Muscle layer of duodenum (tissue), 2 donors: ENCODE results near the gene COX6A2.

Experiments used
- H3K27ac ChIP-seq: one replicate; pipeline ENCODE4 v1.7.0; 2013; ENCODE audit warnings: mild to moderate bottlenecking, low read length
- H3K27me3 ChIP-seq: one replicate; pipeline ENCODE4 v1.7.0; 2013; ENCODE audit warnings: low read depth, mild to moderate bottlenecking, control low read depth, low read length
- H3K36me3 ChIP-seq, 2 donors: one replicate each; pipeline ENCODE4 v1.7.0; 2013; ENCODE audit warnings: low read length in 2 of 2, control low read depth in 1 of 2, mild to moderate bottlenecking in 1 of 2; ENCODE audit not compliant: insufficient read depth in 2 of 2, control insufficient read depth in 1 of 2
- H3K4me1 ChIP-seq, 2 donors: one replicate each; pipeline ENCODE4 v1.7.0; 2013; ENCODE audit warnings: low read length in 2 of 2, mild to moderate bottlenecking in 2 of 2, control low read depth in 1 of 2, moderate library complexity in 1 of 2; ENCODE audit not compliant: insufficient read depth in 2 of 2, control insufficient read depth in 1 of 2
- H3K4me3 ChIP-seq, 2 donors: one replicate each; pipeline ENCODE4 v1.7.0; 2013; ENCODE audit warnings: low read length in 2 of 2, low read depth in 1 of 2, mild to moderate bottlenecking in 1 of 2
- H3K9me3 ChIP-seq, 2 donors: one replicate each; pipeline ENCODE4 v1.7.0; 2013; ENCODE audit warnings: low read length in 2 of 2, control low read depth in 1 of 2, mild to moderate bottlenecking in 1 of 2; ENCODE audit not compliant: control insufficient read depth in 1 of 2
- donor health status: healthy.

The COX6A2 gene

GRCh38 chr16:31460582-31461002, 32.4 kb upstream of the COX6A2 start:
- H3K9me3 ChIP-seq: no peaks in the 10 kb centered on the region
- peaks cover 7 to 42% of the 10 kb centered on the region in 2 donors for H3K36me3 ChIP-seq
- peak overlapping the region; percentile 76 to 86 for H3K4me3 ChIP-seq
- no peaks in the 10 kb centered on the region for H3K27me3 ChIP-seq
- H3K4me1 ChIP-seq: peaks cover 20 to 32% of the 10 kb centered on the region in 2 donors
- peak overlapping the region; percentile 96 for H3K27ac ChIP-seq

DNA sequence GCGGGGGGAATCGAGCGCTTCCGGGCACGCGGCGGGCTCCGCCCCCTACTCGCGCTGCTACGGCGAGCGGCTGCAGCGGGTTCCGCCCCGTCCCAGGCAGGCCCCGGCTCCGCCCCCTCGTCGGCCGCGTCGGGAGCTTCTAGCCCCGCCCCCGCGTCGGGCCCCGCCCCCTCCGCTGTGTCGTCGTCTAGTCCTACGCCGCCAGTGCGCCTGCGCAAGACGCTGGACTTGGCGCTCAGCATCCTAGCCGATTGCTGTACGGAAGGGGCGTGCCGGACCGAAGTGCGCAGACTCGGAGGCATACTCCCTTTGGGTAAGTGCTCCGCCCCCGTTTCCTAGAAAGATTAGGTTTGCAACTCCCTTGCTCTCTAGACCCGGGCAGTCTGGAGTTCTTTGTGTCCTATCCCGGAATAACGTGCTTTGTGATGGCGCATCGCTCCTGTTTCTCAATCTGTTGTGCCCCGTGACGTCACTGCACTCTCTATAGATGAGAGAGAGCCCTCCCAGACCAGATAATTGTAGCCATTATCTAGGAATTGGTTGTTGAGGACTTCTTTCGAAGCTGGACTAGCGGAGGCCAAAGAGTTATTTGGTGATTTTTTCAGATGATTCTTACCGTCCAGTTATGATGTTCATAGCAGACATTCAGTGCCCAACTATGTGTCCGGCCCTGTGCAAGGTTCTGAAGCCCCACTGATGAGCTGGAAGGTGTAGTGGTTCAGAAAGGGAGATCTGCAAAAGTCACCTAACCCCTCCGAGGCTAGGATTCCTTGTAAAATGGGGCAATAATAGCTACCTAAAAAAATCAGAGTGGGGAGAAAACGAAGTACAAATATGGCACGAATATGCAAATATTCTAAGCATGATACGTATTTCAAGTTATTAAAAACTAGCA, 31.8 kb upstream of the COX6A2 start:
- Histone ChIP-seq H3K9me3 (no peaks in the 10 kb centered on the region), H3K27ac (peak overlapping the region; percentile 96), H3K27me3 (no peaks in the 10 kb centered on the region), H3K36me3 (peaks cover 7 to 38% of the 10 kb centered on the region in 2 donors), H3K4me1 (peaks cover 26 to 39% of the 10 kb centered on the region in 2 donors), H3K4me3 (peak overlapping the region; percentile 76 to 90)

DNA sequence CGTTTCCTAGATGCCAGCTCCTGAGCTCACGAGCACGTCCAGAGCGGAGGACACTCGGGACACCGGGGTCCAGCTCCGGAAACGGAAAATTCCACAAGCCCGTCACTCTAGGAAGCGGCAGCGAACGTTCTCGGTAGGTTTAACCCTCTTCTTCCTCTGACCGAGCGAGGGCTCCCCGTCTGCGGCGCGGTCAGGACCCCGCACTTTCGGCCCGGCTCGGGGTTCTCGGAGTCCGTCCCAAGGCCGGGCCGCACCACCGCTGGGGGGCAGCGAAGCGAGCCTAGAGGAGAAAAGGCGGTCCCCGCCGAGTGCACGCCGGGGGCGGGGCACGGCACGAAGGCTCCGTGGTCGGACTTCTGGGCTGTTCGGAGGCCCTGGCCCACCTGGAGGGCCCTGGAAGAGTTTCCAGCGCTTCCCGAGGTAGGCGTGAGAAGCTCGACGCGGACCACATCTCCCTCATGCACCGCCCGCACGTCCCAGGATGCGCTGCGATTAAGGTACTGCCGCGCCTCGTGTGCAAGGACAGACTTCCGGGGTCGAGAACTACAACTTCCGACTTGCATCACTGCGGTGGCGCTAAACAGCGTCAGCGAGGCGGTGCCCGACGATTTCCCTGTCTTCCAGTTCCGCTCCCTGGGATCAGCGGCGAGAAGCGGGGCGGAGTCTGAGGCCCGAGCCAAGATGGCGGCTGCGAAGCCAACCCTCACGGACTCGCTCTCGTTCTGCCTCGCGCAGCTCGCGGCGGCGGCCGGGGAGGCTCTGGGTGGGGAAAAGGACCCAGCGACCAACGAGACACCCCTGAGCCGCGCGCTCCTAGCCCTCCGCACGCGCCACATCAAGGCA, 30.9 kb upstream of the COX6A2 start, which contains the start of gene ARMC5:
Gene ARMC5, plus strand, starts transcription at position 658 of the 843 bp plus-strand sequence. Its CDS starts 24 bp downstream, at position 682.
- H3K9me3 ChIP-seq: no peaks in the 10 kb centered on the region
- peak within 1 kb of the TSS; percentile 76 to 90 for H3K4me3 ChIP-seq
- peak within 1 kb of the TSS; percentile 96 for H3K27ac ChIP-seq
- H3K36me3 ChIP-seq: peaks cover 7 to 31% of the 10 kb centered on the region in 2 donors
- H3K27me3 ChIP-seq: no peaks in the 10 kb centered on the region
- H3K4me1 ChIP-seq: peaks cover 26 to 39% of the 10 kb centered on the region in 2 donors

DNA sequence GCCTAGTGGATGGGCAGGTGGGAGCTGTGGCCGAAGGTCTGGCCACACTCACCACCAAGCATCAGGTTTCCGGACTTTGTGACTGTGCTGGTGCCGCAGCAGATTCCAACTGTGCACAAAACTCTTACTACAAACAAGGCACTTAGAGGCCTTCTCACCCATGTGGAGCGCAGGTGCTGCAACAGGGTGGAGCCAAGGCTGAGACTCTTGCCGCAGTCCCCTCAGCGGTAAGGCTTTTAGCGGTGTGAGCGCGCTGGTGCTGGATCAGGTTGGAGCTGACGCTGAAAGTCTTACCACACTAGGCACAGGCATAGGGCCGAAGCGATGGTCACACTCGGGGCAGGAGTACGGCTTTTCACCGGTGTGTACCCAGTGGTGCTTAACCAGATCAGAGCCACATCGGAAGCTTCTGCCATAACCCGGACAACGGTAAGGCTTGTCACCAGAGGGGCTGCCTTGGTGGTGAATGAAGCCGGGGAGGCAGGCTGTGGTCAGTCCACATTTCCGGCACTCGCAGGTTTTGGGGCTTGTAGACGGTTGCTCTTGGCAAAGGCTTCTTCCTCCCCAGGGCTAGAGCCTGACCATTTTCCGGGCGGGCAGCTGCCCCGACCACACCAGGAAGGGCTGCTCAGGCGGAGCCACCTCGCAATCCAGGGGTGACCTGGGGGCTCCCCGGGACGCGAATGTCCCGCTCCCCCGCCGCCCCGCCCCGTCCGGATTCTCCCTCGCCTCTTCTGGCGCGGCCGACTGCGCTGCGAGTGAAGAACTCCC, 30.1 kb upstream of the COX6A2 start:
- peaks cover under 1 to 23% of the 10 kb centered on the region in 2 donors for H3K36me3 ChIP-seq
- no peaks in the 10 kb centered on the region for H3K27me3 ChIP-seq
- peak overlapping the region; percentile 76 to 90 for H3K4me3 ChIP-seq
- H3K4me1 ChIP-seq: peaks cover 31 to 45% of the 10 kb centered on the region in 2 donors
- peak overlapping the region; percentile 93 for H3K27ac ChIP-seq
- no peaks in the 10 kb centered on the region for H3K9me3 ChIP-seq

GRCh38 chr16:31456988-31457360, 28.8 kb upstream of the COX6A2 start:
- Histone ChIP-seq H3K27me3 (no peaks in the 10 kb centered on the region), H3K27ac (no peak overlapping the region), H3K4me3 (no peak overlapping the region), H3K36me3 (peaks cover 0 to 11% of the 10 kb centered on the region in 2 donors), H3K4me1 (peaks cover 37 to 49% of the 10 kb centered on the region in 2 donors), H3K9me3 (no peaks in the 10 kb centered on the region)

GRCh38 chr16:31455601-31456314, 27.6 kb upstream of the COX6A2 start:
- Histone ChIP-seq H3K9me3 (no peaks in the 10 kb centered on the region), H3K4me3 (no peak overlapping the region), H3K4me1 (peaks cover 37 to 54% of the 10 kb centered on the region in 2 donors), H3K27me3 (no peaks in the 10 kb centered on the region), H3K36me3 (peaks cover 0 to 9% of the 10 kb centered on the region in 2 donors), H3K27ac (no peak overlapping the region)

- peak overlapping the region in 1 of 2 donors; percentile 4 for H3K4me3 ChIP-seq
- peaks cover 0 to under 1% of the 10 kb centered on the region in 2 donors for H3K36me3 ChIP-seq
- H3K27ac ChIP-seq: peak overlapping the region; percentile 19
- H3K27me3 ChIP-seq: no peaks in the 10 kb centered on the region
- H3K4me1 ChIP-seq: peaks cover 30 to 47% of the 10 kb centered on the region in 2 donors
- no peaks in the 10 kb centered on the region for H3K9me3 ChIP-seq
Observed at GRCh38 chr16:31453255-31454204, 25.4 kb upstream of the COX6A2 start.

- H3K9me3 ChIP-seq: no peaks in the 10 kb centered on the region
- H3K27ac ChIP-seq: peak overlapping the region; percentile 67
- no peaks in the 10 kb centered on the region for H3K27me3 ChIP-seq
- H3K4me1 ChIP-seq: peaks cover 30 to 41% of the 10 kb centered on the region in 2 donors
- H3K36me3 ChIP-seq: no peaks in the 10 kb centered on the region
- no peak overlapping the region for H3K4me3 ChIP-seq
Observed at GRCh38 chr16:31452631-31453106, 24.5 kb upstream of the COX6A2 start.

DNA sequence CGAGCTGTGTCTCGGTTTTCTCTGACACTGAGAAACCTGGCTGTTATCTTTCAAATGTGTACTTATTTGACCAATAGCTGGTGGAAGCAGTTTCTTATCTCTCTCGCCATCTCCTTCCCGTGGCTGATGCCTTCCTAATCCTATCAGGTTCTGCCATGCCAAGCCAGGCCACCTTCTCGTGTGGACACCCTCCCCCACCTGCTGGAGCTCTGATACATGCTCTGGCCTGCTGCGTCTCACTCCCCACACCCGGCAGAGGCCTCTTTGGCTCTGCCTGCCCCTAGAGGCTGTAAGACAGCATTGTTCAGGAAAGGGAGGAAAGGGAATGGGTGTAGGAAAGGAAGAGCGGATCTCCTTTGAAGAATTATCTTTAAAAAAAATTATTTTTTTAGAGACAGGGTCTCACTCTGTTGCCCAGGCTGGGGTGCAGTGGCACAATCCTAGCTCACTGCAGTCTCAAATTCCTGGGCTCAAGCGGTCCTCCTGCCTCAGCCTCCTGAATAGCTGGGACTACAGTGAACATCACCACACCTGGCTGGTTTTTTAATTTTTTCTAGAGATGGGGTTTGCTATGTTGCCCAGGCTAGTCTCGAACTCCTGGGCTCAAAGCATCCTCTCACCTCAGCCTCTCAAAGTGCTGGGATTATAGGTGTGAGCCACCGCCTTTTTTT, 23.7 kb upstream of the COX6A2 start:
- no peak overlapping the region for H3K4me3 ChIP-seq
- H3K27me3 ChIP-seq: no peaks in the 10 kb centered on the region
- H3K9me3 ChIP-seq: no peaks in the 10 kb centered on the region
- H3K36me3 ChIP-seq: no peaks in the 10 kb centered on the region
- H3K27ac ChIP-seq: peak overlapping the region; percentile 67
- H3K4me1 ChIP-seq: peaks cover 25 to 33% of the 10 kb centered on the region in 2 donors
